OCI-LY7 (cell line): Measurements from ENCODE around the gene FARP2. TPM values are rescaled to one million over a fixed set of nuclear protein-coding genes. Genes with fewer than 3 reads are reported as not detected.
"Not testable (repeated sequence)": the region's sequence is repeated elsewhere in the genome, so short reads cannot be mapped to it uniquely, and the experiment has no call there.

Experiments
- BruUV-seq: library from RNA; stranded (reverse); fragments of 400-500 nt; replicated peaks from 2 replicates; lab custom pipeline; 2021; lab: Mats Ljungman, UMichigan
- CTCF ChIA-PET: fragments of 300-600 bp; sonication (Branson Sonifier 250); formaldehyde crosslinking; loops from one replicate; lab custom pipeline; 2022; ENCODE audit warnings: antibody characterized with exemption; ENCODE audit not compliant: unreplicated experiment; lab: Charles Lee
- POLR2A ChIA-PET: fragments of 300-600 bp; sonication (Branson Sonifier 250); formaldehyde crosslinking; loops from one replicate; lab custom pipeline; 2022; ENCODE audit warnings: antibody characterized with exemption; lab: Charles Lee
- DNase-seq: peaks from one replicate; pipeline ENCODE4 v3.0.0-alpha.2; 2015; ENCODE audit warnings: low spot score
- H2AFZ ChIP-seq: fragments of 200-600 bp; sonication (generic), shearing (Covaris generic); 2 replicates; pipeline ENCODE4 v1.6.1; 2014; ENCODE audit warnings: mild to moderate bottlenecking, antibody characterized with exemption, low read length, moderate library complexity
- H3K27ac ChIP-seq: fragments of 200-600 bp; sonication (generic); 2 replicates; pipeline ENCODE4 v1.5.1; 2014; ENCODE audit warnings: mixed run types, low read depth, mild to moderate bottlenecking, moderate library complexity, low read length, inconsistent platforms; ENCODE audit not compliant: poor library complexity, severe bottlenecking
- H3K36me3 ChIP-seq: fragments of 200-600 bp; sonication (generic); 2 replicates; pipeline ENCODE4 v1.6.1; 2014; ENCODE audit warnings: mild to moderate bottlenecking, antibody characterized with exemption, low read length, moderate library complexity, mixed read lengths; ENCODE audit not compliant: insufficient read depth
- H3K4me1 ChIP-seq: fragments of 200-600 bp; sonication (generic); 2 replicates; pipeline ENCODE4 v1.5.1; 2014; ENCODE audit warnings: mild to moderate bottlenecking, low read length; ENCODE audit not compliant: insufficient read depth, poor library complexity, severe bottlenecking
- H3K4me2 ChIP-seq: fragments of 200-600 bp; sonication (generic); 2 replicates; pipeline ENCODE4 v1.6.1; 2014; ENCODE audit warnings: mild to moderate bottlenecking, low read length
- H3K4me3 ChIP-seq: fragments of 200-600 bp; sonication (generic); 2 replicates; pipeline ENCODE4 v1.5.1; 2014; ENCODE audit warnings: mild to moderate bottlenecking, low read depth, low read length; ENCODE audit not compliant: poor library complexity, severe bottlenecking
- H3K79me2 ChIP-seq: fragments of 200-600 bp; sonication (generic); 2 replicates; pipeline ENCODE4 v1.6.1; 2016; ENCODE audit warnings: low read depth, mild to moderate bottlenecking, low read length, moderate library complexity, mixed read lengths; ENCODE audit not compliant: insufficient read depth
- H3K9me2 ChIP-seq: fragments of 200-600 bp; sonication (generic); 2 replicates; pipeline ENCODE4 v1.6.1; 2016; ENCODE audit warnings: mild to moderate bottlenecking, low read length, mixed read lengths; ENCODE audit not compliant: insufficient read depth
- H3K9me3 ChIP-seq: fragments of 200-600 bp; sonication (generic); 2 replicates; pipeline ENCODE4 v1.6.1; 2014; ENCODE audit warnings: mild to moderate bottlenecking, mixed run types, low read length, mixed read lengths
- H4K20me1 ChIP-seq: fragments of 200-600 bp; sonication (generic); 2 replicates; pipeline ENCODE4 v1.6.1; 2014; ENCODE audit warnings: mild to moderate bottlenecking, antibody characterized with exemption, low read length, moderate library complexity, mixed read lengths; ENCODE audit not compliant: insufficient read depth
- EZH2phosphoT487 ChIP-seq: fragments of 200-600 bp; sonication (generic); IDR thresholded peaks from 2 replicates; pipeline ENCODE4 v1.6.1; 2018; ENCODE audit warnings: low read depth, borderline replicate concordance, mild to moderate bottlenecking, mixed run types, antibody characterized with exemption, low read length, moderate library complexity, mixed read lengths
- intact Hi-C: fragments of 100-400 bp; cut with micrococcal nuclease; formaldehyde crosslinking; loops from one replicate; pipeline ENCODE4 v1.10.0; 2022; ENCODE audit not compliant: unreplicated experiment
- total RNA-seq, 2 experiments: library from RNA; depleted of rRNA in 1 of 2; stranded (reverse); fragments of >200 nt in 1 of 2; shearing (Covaris generic) in 1 of 2; gene quantifications; 2 replicates each; pipeline ENCODE4 v1.2.3, GENCODE V29; 2014 to 2022
- TF ChIP-seq, protein P1 (sequence below): fragments of 200-600 bp; sonication (generic); conservative IDR thresholded peaks from 2 replicates; pipeline ENCODE4 v1.5.1; 2014; ENCODE audit warnings: mild to moderate bottlenecking, antibody characterized with exemption, low read length, moderate library complexity, mixed read lengths

The FARP2 gene
- total RNA-seq, 2 experiments from 2014 or later, result 33.6 to 52.7 TPM

DNA sequence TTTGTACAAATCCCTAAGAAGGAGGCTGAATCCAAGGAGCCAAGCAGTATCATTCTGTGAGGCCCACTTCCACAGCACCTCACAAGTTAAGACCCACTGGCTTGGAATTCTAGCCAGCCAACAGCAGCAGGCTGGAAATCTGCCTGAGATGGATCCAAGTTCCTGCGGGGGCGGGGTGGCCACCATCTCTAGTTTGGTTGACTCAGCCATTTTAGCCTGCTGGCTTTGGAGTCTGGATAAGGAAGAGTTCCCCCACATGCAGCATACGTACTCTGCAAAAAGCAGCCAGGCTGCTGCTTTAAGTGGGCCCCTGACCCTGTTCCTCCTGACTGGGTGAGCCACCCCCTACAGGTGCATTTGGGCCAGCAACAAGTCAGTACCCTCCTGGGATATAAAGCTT is 65.2 kb downstream of the FARP2 start:
- Histone ChIP-seq H3K36me3 (peaks cover 33% of the 10 kb centered on the region), H2AFZ (no peak overlapping the region), H3K4me2 (no peak overlapping the region), H4K20me1 (no peaks in the 10 kb centered on the region), H3K4me3 (no peak overlapping the region), H3K4me1 (no peaks in the 10 kb centered on the region), H3K79me2 (no peaks in the 10 kb centered on the region), H3K9me3 (no peaks in the 10 kb centered on the region), H3K27ac (no peak overlapping the region), H3K9me2 (no peaks in the 10 kb centered on the region)
- intact Hi-C loops, result no loop called here
- no peak for TF ChIP-seq EZH2phosphoT487
- TF ChIP-seq, protein P1, sequence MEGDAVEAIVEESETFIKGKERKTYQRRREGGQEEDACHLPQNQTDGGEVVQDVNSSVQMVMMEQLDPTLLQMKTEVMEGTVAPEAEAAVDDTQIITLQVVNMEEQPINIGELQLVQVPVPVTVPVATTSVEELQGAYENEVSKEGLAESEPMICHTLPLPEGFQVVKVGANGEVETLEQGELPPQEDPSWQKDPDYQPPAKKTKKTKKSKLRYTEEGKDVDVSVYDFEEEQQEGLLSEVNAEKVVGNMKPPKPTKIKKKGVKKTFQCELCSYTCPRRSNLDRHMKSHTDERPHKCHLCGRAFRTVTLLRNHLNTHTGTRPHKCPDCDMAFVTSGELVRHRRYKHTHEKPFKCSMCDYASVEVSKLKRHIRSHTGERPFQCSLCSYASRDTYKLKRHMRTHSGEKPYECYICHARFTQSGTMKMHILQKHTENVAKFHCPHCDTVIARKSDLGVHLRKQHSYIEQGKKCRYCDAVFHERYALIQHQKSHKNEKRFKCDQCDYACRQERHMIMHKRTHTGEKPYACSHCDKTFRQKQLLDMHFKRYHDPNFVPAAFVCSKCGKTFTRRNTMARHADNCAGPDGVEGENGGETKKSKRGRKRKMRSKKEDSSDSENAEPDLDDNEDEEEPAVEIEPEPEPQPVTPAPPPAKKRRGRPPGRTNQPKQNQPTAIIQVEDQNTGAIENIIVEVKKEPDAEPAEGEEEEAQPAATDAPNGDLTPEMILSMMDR, result no peak
- DNase-seq, result no peak
- no TSS peak for BruUV-seq
- CTCF ChIA-PET, result no interaction called here
- POLR2A ChIA-PET, result no interaction called here

GRCh38 chr2:241421942-241422341 is 65.9 kb downstream of the FARP2 start:
- H2AFZ ChIP-seq, H3K4me1 ChIP-seq, intact Hi-C loops, H3K79me2 ChIP-seq, POLR2A ChIA-PET, H3K9me3 ChIP-seq, H3K9me2 ChIP-seq, H3K27ac ChIP-seq, DNase-seq, H4K20me1 ChIP-seq, H3K4me3 ChIP-seq, BruUV-seq, CTCF ChIA-PET, H3K4me2 ChIP-seq: not testable (repeated sequence)
- H3K36me3 ChIP-seq, result peaks cover 33% of the 10 kb centered on the region

DNA sequence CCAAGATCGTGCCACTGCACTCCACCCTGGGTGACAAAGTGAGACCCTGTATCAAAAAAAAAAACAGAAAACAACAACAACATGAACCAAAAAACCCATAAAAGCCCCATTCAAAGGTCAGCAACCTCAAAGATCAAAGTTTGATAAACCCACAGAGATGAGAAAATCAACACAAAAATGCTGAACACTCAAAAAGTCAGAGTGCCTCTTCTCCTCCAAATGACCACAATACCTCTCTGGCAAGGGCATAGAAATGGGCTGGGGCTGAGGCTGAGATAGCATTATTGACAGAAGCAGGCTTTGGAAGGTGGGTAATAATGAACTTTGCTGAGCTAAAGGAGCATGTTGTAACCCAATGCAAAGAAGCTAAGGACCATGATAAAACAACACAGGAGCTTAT is 66.3 kb downstream of the FARP2 start:
- DNase-seq, result no peak
- ChIA-PET POLR2A (interaction anchor here (0.6 kb wide), 1 partner anchor 228 kb away, joined by 4 read pairs; no protein-coding TSS in a partner anchor), CTCF (no interaction called here)
- no peak overlapping the region for H3K4me3 ChIP-seq
- no peaks in the 10 kb centered on the region for H3K79me2 ChIP-seq
- no peak for TF ChIP-seq EZH2phosphoT487
- TF ChIP-seq, protein P1, result no peak
- BruUV-seq, result no TSS peak
- H3K9me2 ChIP-seq, result no peaks in the 10 kb centered on the region
- no peak overlapping the region for H2AFZ ChIP-seq
- H3K4me2 ChIP-seq, result no peak overlapping the region
- no peaks in the 10 kb centered on the region for H3K4me1 ChIP-seq
- intact Hi-C loops, result no loop called here
- no peaks in the 10 kb centered on the region for H4K20me1 ChIP-seq
- no peak overlapping the region for H3K27ac ChIP-seq
- no peaks in the 10 kb centered on the region for H3K9me3 ChIP-seq
- peaks cover 33% of the 10 kb centered on the region for H3K36me3 ChIP-seq

DNA sequence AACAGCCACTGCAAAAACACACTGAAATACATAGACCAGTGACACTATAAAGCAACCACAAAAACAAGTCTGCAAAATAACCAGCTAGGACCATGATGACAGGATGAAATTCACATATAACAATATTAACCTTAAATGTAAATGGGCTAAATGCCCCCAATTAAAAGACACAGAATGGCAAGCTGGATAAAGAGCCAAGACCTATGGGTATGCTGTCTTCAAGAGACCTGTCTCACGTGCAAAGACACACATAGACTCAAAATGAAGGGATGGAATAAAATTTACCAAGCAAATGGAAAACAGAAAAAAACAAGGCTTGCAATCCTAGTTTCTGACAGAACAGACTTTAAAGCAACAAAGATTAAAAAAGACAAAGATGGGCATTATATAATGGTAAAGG is 67.4 kb downstream of the FARP2 start:
- H3K79me2 ChIP-seq, DNase-seq, BruUV-seq, intact Hi-C loops, CTCF ChIA-PET, H3K4me2 ChIP-seq, H3K4me3 ChIP-seq, H2AFZ ChIP-seq, H3K9me3 ChIP-seq, H3K4me1 ChIP-seq, POLR2A ChIA-PET, H4K20me1 ChIP-seq, H3K9me2 ChIP-seq, H3K27ac ChIP-seq: not testable (repeated sequence)
- peaks cover 28% of the 10 kb centered on the region for H3K36me3 ChIP-seq
